NOMO-1 treated with DMSO at 0.1 percent for 48 hours (cell line): ENCODE results near the gene KDM1B.

Experiments
- DNase-seq: peaks from one replicate; lab custom pipeline; 2025; ENCODE audit not compliant: unreplicated experiment; lab: John Stamatoyannopoulos, UW

The KDM1B gene

DNA sequence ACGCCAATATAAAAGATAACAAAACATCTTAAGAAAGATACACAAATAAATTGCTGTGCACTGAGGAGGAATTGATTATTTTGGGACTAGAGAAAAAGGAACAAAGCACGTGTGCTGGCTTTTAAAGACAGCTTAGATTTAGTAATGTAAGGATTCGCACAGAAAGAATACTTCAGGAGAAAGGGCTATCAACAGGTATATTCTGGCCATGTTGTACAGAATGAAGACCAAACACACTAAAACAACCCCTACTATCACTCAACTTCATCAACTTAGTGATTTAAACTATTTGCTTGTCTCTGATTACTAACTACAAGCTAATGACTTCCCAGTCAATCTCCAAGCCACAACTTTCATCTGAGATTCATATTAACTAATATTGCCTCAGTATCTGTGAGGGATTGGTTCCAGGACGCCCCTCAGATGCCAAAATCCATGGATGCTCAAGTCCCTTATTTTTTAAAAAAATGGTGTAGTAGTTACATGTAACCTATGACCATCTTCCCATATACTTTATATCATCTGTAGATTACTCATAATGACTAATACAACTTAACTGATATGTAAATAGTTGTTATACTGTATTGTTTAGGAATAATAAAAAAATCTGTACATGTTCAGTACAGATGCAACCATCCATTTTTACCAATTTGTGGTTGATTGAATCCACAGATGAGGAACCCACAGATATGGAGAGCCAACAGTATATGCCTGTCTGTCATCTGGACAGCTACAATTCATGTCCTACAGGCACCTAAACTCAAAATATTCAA is 104.6 kb downstream of the KDM1B start:
- no peak for DNase-seq

DNA sequence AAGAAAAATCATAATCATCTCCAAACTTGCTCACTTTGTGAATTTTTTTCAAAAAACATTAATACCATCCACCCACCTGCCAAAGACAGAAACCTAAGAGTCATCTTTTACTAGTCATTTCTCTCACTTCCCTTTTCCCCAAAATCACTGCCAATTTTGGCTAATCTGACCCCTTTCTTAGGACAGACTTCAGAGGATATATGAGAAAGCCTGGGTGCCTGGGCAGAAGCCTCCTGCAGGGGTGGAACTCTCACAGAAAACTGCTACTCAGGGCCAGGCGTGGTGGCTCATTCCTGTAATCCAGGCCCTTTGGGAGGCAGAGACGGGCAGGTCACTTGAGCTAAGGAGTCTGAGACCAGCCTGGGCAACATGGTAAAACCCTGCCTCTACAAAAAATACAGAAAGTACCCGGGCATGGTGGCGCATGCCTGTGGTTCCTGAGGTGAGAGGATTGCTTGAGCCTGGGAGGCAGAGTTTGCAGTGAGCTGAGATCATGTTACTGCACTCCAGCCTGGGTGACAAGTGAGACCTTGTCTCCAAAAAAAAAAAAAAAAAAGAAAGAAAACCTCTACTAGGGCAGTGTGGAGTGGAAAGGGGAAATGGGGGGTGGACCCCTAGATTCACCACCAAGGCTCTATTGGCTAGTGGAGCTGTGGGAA is 105.4 kb downstream of the KDM1B start:
- DNase-seq = peak; percentile 77

DNA sequence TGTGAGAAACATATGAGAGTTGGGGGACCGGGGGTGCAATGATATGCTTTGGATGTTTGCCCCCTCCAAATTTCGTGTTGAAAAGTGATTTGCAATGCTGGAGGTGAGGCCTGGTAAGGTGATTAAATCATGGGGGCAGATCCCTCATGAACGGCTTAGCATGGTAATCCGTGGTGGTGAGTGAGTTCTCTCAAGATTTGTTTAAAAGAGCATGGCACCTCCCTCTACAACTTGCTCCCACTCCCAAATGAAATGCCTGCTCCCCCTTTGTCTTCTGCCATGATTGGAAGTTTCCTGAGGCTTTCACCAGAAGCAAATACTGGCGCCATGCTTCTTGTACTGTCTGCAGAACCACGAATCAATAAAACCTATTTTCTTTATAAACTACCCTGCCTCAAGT is 106.7 kb downstream of the KDM1B start:
- DNase-seq = no peak

DNA sequence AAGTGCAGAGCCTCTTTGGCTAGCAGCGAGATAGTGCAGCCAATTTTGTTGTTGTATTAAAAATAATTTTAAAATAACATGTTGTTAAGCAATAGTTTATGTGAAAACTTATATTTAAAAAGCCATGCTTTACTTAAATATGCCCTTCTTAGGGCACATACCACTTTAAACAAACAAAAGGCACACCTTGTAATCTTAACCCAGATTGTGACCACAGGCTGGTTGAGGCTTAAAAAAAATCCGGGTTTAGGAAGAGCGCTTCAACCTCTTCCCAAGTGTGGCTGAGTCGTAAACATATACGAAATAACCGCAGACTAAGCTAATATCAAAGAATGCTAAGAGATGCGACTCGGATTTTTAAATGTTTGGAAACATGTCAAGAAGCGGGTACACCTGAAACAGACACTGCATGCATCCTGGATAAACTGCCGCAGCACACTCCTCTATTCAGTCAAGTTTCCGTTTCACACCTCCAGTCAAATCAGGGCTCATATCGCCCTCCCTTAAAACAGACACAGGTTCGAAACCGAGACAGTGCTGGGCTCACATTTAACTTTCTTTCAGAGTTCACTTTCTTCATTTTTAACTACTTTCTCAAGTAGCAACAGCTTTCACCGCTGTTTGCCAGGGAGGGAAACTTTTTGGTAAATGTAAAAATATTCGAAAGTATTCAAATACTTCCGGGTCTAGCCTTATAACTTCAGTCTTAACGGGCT is 107.6 kb downstream of the KDM1B start:
- DNase-seq = peak; percentile 15

DNA sequence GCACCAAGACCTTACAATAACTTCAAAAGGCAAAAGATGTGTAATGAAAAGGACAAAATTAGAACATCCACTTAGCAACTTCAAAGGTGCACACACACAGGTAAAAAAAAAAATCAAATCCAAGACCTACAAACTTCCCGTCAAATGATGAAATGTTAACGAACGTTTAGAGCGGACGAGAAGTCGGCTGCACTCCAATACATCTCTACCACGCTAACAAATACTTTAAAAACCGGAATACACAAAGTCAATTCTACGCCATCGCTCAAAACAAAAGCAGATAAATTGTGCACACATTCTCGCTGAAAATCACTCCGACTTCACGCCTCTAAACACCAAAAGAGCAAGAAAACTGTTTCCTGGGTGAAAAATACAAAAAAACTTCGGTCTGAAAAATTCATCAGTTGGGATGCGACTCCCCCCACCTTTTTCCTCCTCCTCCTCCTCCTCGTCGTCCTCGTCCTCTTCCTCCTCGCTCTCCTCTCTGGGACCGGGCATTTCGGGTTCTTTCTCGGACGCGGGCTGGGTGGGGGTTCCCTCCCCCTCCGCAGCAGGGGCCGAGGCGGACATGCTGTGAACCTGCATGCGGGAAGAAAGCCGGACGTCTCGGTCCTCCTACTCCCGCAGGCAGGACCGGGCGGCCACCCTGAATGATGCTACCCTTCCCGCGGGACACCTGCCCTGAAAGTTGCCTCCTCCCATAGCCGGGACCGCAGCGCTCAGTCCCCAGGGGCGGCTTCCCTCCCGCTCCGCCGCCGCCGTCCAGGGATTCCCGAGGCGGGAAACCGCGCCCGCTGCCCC is 108.4 kb downstream of the KDM1B start:
- peak; percentile 23 for DNase-seq

DNA sequence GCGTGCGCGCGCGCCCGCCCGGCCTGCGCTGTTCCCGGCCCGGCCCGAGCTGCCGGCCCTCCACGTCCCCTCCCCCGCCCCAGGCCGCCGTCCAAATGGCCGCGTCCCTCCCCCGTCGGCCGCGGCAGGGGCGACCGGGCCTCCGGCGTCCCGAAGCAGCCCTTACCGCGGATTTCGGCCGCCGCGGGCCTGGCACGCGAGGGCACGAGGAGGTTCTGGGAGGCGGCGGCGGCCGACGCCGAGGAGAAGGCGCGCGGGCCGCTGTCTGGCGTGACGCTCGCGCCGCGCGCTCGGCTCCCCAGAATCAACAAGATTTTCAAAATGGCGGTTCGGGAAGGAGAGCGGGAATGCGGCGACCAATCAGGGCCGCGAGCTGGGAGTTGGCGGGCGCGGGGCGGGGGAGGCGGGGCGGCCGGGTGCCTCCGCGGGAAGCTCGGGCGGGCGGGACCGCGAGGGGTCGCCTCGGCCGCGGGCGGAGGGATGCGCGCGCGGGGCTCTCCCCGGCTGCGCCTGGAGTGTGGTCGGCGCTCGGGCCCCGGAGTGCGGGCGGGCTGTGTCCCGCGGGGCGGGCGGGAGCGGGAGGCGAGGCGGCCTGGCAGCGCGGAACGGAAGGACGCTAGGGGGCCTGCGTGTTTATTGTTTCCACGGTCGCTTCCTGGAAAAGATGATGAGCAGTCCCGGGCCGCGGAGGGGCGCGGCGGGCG is 109.1 kb downstream of the KDM1B start, which contains the start of gene DEK:
DEK (minus strand) TSS at position 312 of the 704 bp plus-strand sequence. CDS start 543 bp downstream, outside the sequence.
- DNase-seq = peak; percentile 85

DNA sequence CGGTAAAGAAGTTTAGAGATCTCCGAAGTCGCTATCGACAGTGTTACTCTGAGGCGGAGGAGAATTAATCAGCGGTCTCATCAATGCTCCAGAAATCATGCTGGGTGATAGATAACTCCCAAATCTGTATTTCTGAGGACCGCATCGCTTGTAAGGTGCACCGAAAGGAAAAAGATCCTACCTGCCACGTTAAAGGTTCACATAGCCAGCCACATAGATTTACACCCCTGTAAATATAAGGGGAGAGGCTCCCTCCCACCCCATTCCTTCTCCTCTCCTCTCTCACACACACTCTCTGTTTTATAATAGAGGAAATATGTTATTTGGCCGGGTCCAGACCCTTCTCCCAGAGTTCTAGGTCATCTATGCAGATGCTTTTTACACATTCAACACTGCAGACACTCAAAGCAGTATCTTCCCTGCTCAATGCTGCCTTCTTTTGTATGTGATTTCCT is 109.7 kb downstream of the KDM1B start:
- no peak for DNase-seq

DNA sequence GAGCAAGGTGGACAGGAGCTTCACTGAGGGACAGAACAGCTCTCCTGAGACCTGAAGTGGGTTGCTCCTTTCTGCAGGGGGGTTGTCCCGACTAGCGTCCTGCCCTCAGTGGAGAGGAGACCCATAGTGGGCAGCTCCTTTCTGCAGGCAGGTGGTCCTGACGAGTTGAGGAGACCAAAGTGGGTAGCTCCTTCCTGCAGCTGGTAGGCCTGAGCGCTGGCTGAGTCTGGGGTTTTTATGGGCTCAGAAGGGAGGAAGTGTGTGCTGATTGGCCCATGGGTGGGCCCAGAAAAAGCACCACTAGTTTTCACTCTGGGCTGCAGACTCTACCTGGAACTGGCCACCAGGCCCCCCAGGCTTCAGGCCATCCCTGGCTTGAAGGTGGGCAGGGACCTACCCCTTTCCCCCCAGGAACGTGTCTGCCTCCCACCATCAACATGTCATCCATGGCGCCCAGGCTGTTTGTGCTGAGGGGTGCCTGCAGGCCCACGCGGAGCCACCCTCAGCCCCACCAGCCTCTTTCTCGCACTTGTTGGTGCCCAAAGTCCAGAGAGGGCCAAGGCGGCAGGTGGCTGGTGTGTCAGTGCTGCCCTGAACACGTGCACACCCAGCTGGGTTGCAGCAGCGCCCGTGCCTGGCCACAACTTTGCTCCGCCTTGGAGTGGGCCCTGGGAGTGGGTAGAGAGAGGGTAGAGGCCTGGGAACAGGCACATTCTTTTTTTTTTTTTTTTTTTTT is 110.7 kb downstream of the KDM1B start:
- no peak for DNase-seq

DNA sequence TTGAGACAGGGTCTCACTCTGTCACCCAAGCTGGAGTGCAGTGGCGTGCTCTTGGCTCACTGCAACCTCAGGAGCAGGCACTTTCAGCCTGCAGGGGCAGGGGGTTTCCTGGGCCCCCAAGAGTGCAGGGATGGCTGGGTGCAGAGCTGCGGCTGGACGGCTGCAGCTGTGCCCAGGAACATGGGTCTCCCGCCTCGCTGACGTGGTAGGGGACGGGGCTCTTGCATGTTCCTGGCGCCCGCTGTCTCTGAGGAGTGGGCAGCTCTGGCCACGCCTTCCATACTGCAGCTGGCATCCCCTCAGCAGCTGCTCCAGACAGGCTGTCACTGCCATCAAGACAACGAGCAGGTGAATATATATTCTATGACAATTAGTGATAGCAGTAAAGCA is 111.3 kb downstream of the KDM1B start:
- DNase-seq = no peak

DNA sequence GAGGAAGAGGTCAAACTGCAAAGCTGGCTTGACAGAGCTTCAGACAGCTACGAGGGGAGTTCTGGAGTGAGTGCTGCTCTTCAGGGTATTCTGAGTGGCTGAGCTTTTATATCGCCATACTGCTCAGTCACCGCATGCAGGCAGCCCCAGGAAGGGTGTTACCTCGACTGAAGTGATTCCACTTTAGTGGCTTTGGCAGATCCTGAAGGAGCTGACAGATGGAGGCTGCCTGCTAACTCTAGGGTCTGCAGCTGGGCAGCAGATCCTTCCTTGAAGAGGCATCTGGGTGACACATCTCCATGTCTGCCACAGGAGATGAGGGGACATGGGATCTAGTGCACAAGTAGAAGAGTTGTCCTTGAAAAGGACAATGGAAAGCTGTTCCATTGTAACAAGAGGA is 112.8 kb downstream of the KDM1B start:
- DNase-seq = no peak

DNA sequence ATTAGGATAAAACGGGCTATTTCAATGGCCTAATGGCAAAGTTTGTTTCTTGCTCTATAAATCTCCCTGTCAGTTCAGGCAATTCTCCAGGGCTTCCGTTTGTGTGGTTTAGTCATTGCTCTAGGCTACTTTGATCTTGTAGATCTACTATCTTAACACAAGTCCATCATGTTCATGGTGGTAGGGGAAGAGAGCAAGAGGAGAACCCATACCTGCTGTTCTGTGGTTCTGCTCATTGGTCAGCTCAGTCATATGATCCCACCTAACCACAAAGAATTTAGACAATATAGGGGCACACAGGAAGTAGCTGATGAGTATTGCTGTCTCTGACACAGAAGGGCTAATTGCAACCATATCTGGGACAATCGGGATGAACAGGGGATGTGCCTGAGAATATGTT is 114.0 kb downstream of the KDM1B start:
- peak; percentile 66 for DNase-seq

DNA sequence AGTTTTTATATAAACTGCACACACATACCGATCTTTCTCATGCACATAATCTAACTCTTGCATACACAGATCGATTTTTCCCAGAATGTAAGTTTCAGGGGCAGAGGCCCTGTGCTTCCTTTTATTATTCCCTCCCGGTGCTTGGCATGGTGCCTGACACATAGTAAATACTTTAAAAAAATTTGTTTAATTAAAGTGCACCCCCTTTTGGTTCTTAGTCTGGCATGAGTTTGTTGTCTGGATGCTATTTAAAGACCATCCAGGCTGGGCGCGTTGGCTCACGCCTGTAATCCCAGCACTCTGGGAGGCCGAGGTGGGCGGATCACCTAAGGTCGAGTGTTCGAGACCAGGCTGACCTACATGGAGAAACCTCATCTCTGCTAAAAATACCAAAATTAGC is 114.5 kb downstream of the KDM1B start:
- no peak for DNase-seq

DNA sequence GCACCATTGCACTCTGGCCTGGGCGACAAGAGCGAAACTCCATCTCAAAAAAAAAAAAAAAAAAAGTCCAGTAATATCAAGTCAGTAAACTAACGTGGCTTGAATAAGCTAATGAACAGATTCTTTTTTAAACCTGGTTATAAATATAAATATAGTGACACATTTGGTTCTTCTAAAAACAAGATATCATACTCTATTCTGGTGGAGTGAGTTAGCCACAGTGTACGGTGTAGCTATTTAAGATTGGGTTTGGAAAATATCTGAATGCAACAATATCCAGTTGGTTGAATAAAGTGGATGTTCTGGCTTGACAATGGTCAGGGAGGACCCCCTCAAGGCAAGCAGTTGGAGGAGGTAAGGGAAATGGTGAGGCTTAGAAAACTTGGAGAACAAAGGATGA is 115.0 kb downstream of the KDM1B start:
- no peak for DNase-seq
